ENCODE data around the gene NDFIP2. TPM values are rescaled to one million over a fixed set of nuclear protein-coding genes. Genes with fewer than 3 reads are reported as not detected.

The NDFIP2 gene
- total RNA-seq (2021; ENCODE audit: unreplicated experiment) (49.6 TPM), Bru-seq, nascent RNA (percentile 79 among the genes with signal in this experiment), BruChase-seq, experiment 1, labeled RNA remaining after a 6-hour chase (percentile 79 among the genes with signal in this experiment), BruChase-seq, experiment 2, labeled RNA remaining after a 2-hour chase (percentile 74 among the genes with signal in this experiment)
- 25.4 and 25.7 TPM in 2 replicates for polyA plus RNA-seq (2012)
- long read RNA-seq, full-length matches to known transcripts: 112 of 129 reads
- long read RNA-seq, partial matches to known transcripts: 5 of 129 reads
- long read RNA-seq, other reads (novel, unspliced or antisense): 12 of 129 reads

GRCh38 chr13:79480954-79481684 is at the start of gene NDFIP2:
Gene NDFIP2 (plus strand): TSS chr13:79481155. CDS start chr13:79481204, 49 bp downstream.
- ATAC-seq (peak; percentile 97), DNase-seq (ENCODE audit: low read depth, low spot score) (peak; percentile 90)
- no peaks in the 10 kb centered on the region for H3K9me3 ChIP-seq (ENCODE audit: control insufficient read depth in 1 of 2, insufficient read depth in 1 of 2, low read depth in 1 of 2, low read length in 2 of 2)
- H3K9ac ChIP-seq (ENCODE audit: low read length): peak within 1 kb of the TSS; percentile 85
- H3K36me3 ChIP-seq (ENCODE audit: control insufficient read depth in 1 of 2, insufficient read depth in 2 of 2, low read length in 2 of 2): no peaks in the 10 kb centered on the region
- ChIA-PET CTCF (interaction anchor here (0.6 to 1.6 kb wide), 3 partner anchors 11 to 60 kb away, joined by 3 to 10 read pairs (median 3); no protein-coding TSS in a partner anchor), RAD21 (ENCODE audit: low non-redundant PET in 1 of 2, low total read pairs in 2 of 2, uncharacterized antibody in 2 of 2, unreplicated experiment in 2 of 2) (no interaction called here), POLR2A (interaction anchor here (0.7 to 1.3 kb wide), 6 partner anchors 9 to 51 kb away, joined by 3 to 6 read pairs (median 3); no protein-coding TSS in a partner anchor)
- H3K79me2 ChIP-seq (ENCODE audit: insufficient read depth, low read length): peaks cover 49% of the 10 kb centered on the region
- H4K20me1 ChIP-seq (ENCODE audit: insufficient read depth): no peaks in the 10 kb centered on the region; the same call in 1 of the 2 replicates
- H2AFZ ChIP-seq (ENCODE audit: low read depth, low read length, poor library complexity, severe bottlenecking): peak within 1 kb of the TSS; percentile 74
- H3K9me2 ChIP-seq (ENCODE audit: insufficient read depth): no peaks in the 10 kb centered on the region
- H3K4me3 ChIP-seq (replicated peaks in 1 of 2; ENCODE audit: low read depth in 1 of 2, low read length in 2 of 2): peak within 1 kb of the TSS; percentile 64 to 95
- no peaks in the 10 kb centered on the region for H3K27me3 ChIP-seq (ENCODE audit: insufficient read depth, low read length)
- peaks cover 8 to 39% of the 10 kb centered on the region in 2 experiments for H3K4me1 ChIP-seq (ENCODE audit: control insufficient read depth in 1 of 2, insufficient read depth in 2 of 2, low read length in 2 of 2)
- BruUV-seq (replicated peaks): no TSS peak
- H3K27ac ChIP-seq (ENCODE audit: low read depth, low read length): peak within 1 kb of the TSS; percentile 84
- peak within 1 kb of the TSS; percentile 90 for H3K4me2 ChIP-seq (ENCODE audit: low read length)
- intact Hi-C loops (cut with micrococcal nuclease): loop anchor here (5.0 kb wide), 1 partner anchor 69 kb away; no protein-coding TSS in a partner anchor
- TF ChIP-seq POLR2AphosphoS5 (IDR thresholded peaks at IDR 0.05; ENCODE audit: low read depth, low read length): peak; percentile 90
- no peak for TF ChIP-seq SRF (IDR thresholded peaks at IDR 0.05; ENCODE audit: low read depth)
- TF ChIP-seq POLR2A (IDR thresholded peaks at IDR 0.05; ENCODE audit: borderline replicate concordance, extremely low read depth, insufficient read depth, insufficient read length): peak; percentile 64
- TF ChIP-seq ZNF274 (IDR thresholded peaks at IDR 0.05; ENCODE audit: low read depth, low read length): no peak
- TF ChIP-seq FOSL1 (IDR thresholded peaks at IDR 0.05; ENCODE audit: low read depth): no peak
- TF ChIP-seq EGR1 (IDR thresholded peaks at IDR 0.05; ENCODE audit: low read depth): peak; percentile 88
- no peak for TF ChIP-seq REST (IDR thresholded peaks at IDR 0.05; ENCODE audit: low read depth)
- no peak for TF ChIP-seq SIN3A (IDR thresholded peaks at IDR 0.05; ENCODE audit: low read depth)
- peak; percentile 33; the same call in 1 of the 2 replicates for TF ChIP-seq ELF1 (IDR thresholded peaks at IDR 0.05; ENCODE audit: borderline replicate concordance, low read depth)
- no peak for TF ChIP-seq YY1 (IDR thresholded peaks at IDR 0.05; ENCODE audit: extremely low read depth, insufficient replicate concordance, low read depth, low read length)
- TF ChIP-seq CTCF (IDR thresholded peaks at IDR 0.05 in 2 of 3, conservative IDR thresholded peaks at IDR 0.05 in 1 of 3; ENCODE audit: borderline replicate concordance in 1 of 3, insufficient read depth in 1 of 3, low read depth in 2 of 3, low read length in 2 of 3): no peak
- peak; percentile 51 for TF ChIP-seq SP1 (IDR thresholded peaks at IDR 0.05; ENCODE audit: low read depth)
- TF ChIP-seq JUND (IDR thresholded peaks at IDR 0.05): no peak
- no peak for TF ChIP-seq TCF7L2 (IDR thresholded peaks at IDR 0.05; ENCODE audit: borderline replicate concordance, extremely low read depth, insufficient read depth, insufficient read length)
- TF ChIP-seq RAD21 (IDR thresholded peaks at IDR 0.05; ENCODE audit: low read depth): no peak
- peak; percentile 49; the same call in 1 of the 2 replicates for TF ChIP-seq ZFX (IDR thresholded peaks at IDR 0.05)
- no peak for TF ChIP-seq EZH2phosphoT487 (IDR thresholded peaks at IDR 0.05; ENCODE audit: borderline replicate concordance)
- TF ChIP-seq CBX3 (IDR thresholded peaks at IDR 0.05; ENCODE audit: low read depth): peak; percentile 68; the same call in 1 of the 2 replicates
- peak; percentile 75 for TF ChIP-seq MAX (IDR thresholded peaks at IDR 0.05)
- no peak for TF ChIP-seq EZH2 (IDR thresholded peaks at IDR 0.05)

All from HCT116 (cell line).